GM21723 (cell line): Measurements from ENCODE around the gene PKNOX2.
"Not testable (repeated sequence)": the region's sequence is repeated elsewhere in the genome, so short reads cannot be mapped to it uniquely, and the experiment has no call there.

Experiments
- ATAC-seq: cut with Tn5 transposase; IDR thresholded peaks from one replicate; pipeline ENCODE4 v1.9.1; 2021; ENCODE audit warnings: mild to moderate bottlenecking, moderate library complexity; ENCODE audit not compliant: unreplicated experiment

The PKNOX2 gene

DNA sequence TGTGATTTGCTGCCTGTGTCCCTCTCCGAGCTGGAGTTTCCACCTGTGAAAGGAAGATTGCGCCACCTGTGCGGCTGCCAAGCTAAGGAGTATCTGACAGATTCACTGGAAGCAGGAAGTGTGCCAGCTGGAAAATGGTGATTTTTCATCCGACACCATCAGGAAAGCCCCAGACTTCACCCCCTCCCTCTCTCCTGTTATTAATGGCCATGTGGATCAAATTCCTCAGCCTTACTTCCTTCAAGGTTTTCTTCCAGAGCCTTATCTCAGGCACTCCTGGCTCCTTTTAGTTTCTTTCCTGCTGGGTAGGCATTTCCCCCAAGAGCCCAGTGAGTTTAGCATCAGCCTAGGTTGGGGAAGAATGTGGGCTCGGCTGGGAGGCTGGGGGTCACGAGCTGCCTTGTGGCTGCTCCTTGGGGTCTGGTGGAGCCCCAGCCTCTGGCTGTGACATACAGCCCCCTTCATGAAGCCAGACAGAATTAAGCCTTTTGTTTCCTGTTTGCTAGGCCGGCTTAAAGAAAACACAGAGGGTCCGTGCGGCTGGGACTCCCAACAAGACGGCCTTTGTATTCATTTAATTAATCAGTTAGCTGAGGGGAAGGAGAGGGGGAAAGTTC, 37.1 kb downstream of the PKNOX2 start:
- ATAC-seq = no peak

DNA sequence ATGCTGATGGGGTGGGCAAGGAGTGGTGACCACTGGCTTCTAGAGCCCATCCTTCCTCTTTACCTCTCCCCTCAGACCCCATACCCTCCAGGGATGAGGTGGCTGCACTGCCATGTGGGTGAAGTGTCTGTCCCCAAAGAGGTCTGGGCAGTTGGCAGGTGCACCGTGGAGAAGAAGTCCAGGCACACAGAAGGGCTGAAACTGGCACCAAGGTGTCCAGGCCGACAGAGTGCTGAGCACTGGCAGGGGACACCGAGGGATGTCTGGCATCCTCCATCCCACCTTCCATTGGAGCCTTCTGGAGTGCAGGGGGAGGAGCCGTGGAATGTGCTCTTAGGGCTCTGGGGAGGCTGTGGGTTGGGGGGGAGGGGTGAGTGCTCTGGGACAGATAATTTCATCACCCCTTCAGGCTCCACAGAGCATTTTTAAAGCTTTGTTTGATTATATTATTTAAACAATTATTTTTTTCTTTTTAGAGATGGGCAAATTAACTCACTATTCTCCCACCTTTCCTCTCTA, 37.9 kb downstream of the PKNOX2 start:
- ATAC-seq = no peak

DNA sequence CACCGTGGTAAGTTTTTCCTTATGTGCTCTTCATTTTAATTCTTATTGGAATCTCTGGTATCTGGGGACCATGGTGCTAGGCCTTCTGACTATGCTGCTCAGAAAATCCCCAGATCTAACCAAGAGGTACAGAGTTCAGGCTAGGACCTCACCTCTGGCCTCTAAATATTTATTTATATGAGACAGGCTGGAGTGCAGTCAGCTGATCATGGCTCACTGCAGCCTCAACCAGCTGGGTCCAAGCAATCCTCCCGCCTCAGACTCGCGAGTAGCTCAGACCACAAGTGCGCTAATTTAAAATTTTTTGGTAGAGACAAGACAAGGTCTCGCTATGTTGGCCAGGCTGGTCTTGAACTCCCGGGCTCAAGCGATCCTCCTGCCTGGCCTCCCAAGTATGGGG, 38.4 kb downstream of the PKNOX2 start:
- no peak for ATAC-seq

DNA sequence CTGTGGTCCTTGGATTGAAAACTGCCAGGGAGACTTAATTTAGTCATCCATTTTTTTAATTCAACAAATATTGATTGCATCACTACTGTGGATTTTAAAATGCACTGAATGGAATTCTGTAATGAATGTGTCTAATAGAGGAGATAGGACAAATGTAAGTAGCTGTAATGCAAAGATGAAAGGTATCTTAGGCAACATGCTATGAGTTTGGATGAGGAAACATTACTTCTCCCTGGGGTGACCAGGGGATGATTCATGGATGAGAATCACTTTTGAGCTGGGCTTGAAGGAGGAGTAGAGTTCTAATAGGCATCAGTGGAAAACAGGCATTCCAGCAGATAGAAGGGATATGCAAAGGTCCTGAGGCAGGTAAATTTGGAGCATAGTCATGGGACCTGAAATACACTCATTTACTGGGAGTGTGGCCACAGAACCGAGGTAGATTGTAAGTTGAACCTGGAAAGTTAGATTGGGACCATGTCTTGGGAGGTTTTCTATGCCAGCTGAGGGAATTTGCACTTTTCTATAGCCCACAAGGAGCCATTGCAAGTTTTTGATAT, 43.4 kb downstream of the PKNOX2 start:
- ATAC-seq = no peak

DNA sequence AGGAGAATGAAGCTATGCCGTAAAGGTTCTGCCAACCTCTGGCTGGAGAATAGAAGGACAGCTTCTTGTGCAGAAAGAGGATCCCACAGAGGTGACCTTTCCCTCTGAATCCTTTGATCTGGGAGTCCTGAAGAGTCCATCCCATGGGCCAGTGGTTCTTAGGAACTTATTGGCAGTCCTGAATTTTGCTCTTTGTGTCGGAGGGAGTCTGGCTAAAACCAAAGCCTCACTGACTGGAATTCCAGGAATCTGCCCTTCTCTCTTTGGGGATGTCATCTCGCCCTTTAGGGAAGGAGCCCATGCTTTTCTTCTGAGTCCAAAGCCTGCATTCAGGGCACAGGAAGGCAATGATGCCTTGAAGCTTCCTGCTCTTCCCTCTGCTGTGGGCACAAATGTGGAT, 45.5 kb downstream of the PKNOX2 start:
- no peak for ATAC-seq

DNA sequence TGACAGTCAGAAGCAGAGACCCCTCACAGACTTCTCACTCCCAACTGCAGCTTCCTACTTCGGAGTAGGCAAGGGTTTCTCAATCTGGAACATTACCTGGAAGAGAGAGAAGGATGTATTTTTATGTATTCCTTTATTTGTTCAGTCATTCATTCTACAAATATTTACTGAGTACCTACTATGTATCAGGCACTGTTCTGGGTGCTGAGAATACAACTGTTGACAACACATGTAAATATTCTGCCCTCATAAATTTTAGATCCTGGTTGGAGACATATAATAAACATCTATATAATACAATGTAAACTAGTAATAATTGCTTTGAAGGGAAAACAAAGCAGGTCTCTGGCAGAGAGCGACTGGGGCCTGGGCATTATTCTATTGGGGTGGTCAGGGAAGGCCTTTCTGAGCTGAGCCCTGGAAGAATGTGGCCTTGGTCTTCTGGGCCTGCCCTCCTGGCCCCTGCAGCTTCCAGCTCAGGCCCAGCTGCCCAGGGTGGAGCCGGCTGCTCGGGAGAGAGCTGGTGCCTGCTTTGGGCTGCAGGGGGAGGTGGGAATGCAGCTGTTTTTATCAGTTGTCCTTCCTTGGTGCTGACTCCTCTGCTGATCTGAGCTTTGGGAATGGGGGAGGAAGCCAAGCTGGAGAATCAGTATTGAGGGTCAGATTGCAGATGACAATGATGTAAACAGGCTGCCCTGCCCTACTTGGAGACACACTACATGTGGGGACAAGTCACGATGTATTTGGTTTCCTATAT, 46.8 kb downstream of the PKNOX2 start:
- ATAC-seq = no peak

DNA sequence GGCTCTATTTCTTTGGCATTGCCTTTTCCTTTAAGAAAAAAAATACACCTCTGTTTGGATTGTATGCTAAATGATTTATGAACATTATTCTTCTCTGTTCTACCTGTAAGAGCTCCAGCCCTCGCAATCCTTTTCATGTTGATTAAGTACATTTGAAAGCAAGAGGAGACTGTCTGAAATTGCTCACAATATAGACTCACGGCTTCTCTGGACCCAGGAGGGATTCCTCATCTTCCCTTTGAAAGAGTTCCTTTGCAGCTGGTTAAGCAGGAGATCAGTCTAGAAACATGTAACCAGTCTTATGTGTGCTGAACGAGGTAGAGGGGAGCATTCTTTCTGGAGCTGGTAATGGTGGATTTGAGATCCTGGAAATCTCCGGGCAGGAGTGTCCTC, 47.4 kb downstream of the PKNOX2 start:
- ATAC-seq = no peak

DNA sequence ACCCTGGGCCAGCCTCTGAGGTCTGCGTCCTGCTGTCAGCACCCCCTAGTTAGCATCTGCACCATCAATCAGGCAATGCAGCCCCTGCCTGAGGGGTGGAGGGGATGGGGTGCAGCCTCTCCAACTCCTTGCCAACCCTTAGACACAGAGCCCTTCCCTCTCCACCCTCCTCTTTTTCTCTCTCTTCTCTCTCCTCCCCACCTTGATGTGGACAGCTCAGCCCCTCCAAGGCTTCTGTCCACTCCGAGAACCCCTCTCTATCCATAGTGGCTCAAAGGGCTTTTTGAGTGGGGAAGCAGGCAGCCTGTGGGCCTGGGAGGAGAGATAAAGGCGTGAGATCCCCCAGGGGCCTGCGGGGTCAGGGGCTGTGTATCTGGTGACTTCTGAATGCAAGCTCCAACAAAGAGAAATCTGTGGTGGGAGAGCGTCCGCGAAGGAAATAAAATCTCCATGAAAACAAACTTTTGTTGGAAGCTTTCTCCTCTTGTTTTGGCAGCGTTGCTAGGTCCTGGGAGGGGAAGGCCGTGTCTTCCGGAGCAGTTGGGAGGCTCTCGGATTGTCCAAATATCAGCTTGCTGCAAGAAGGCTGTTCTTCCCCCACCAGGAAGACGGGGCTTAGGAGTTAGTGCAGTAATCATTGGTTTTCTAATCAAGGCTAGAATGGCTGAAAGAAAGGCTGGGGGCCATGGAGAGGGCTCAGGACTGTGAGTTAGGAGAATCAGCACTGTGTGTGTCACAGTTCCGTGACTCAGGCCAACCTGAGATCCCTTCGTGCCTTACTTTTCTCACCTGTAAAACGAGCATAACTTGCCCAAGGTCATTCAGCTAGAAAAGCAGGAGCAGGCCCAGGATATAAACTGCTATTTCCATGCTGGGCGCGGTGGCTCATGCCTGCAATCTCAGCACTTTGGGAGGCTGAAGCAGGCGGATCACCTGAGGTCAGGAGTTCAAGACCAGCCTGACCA, 50.3 kb downstream of the PKNOX2 start:
- ATAC-seq = no peak

DNA sequence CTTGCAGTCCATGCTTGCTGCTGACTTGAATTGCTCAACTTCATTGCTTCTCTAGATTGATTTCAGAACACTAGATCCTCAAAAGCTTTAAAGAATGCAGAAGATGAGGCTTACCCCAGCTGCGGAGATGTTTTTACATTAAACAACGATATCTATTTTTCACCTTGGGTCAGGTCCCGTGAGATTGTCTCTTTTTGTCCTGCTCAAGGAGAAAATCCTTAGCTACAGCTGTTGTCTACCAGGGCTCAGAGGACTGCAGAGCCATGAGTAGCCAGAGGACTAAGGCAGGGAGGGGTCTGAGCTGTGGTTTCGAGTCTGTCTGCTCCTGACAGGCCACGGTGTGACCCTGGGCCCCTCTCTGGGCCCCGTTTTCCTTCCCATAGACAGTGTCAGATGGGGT, 51.4 kb downstream of the PKNOX2 start:
- ATAC-seq = no peak

DNA sequence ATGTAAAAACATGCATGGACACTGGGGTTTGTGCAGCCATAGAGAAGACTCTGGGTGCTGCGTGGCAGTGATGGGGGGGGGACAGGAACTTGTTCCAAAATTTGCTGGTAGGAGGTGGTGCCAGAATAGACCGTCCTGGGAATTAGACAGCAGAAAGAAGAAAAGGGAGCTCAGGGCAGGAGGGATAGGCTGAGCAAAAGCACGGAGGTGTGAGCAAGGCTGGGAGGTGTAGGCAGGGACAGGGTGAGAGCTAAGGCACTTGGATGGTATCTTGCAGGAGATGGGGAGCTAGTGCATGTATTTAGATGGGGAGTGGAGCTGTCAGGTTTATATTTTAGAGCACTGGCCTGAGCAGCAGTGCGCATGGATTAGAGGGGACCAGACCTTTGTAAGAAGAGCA, 53.8 kb downstream of the PKNOX2 start:
- no peak for ATAC-seq

DNA sequence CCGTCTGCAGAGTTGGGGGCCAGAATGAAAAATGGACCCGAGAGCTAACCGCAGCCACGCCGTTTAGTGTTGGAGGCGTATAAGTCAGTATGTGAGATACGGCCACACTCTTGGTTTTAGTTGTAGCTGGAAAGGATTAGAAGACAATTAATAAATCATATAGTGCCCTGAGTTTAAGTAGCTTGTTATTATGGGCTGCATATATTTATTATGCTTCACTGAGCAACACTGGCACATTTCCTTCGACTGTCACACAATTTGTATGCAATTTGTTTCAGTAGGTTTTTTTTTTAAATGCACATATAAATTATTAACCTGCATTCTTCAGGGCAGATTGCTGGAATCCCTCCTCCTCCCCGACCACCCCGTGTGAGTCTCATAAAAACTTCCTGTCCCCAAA, 56.9 kb downstream of the PKNOX2 start:
- no peak for ATAC-seq

DNA sequence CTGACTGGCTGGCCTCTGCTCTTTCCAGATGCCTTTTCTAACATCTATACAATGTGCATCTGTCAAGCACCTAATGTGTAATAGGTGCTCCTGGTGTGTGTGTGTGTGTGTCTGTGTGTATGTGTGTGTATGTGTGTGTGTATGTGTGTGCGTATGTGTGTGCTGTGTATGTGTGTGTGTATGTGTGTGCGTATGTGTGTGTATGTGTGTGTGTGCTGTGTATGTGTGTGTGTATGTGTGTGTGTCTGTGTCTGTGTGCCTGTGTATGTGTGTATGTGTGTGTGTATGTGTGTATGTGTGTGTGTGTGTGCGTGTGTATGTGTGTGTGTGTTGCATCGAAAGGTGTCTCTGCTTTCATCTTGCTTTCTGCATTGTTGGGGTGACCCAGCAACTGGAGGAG, 57.9 kb downstream of the PKNOX2 start:
- ATAC-seq = no peak

DNA sequence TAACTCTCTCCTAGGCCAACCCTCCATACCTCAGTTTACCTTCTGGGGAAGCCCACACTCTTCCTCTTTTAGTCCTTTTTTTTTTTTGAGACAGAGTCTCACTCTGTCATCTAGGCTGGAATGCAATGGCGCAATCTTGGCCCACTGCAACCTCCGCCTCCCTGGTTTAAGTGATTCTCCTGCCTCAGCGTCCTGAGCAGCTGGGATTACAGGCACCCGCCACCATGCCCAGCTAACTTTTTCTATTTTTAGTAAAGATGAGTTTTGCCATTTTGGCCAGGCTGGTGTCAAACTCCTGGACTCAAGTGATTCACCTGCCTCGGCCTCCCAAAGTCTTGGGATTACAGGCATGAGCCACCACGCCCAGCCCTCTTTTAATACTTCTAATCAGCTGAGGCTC, 58.6 kb downstream of the PKNOX2 start:
- ATAC-seq = not testable (repeated sequence)

DNA sequence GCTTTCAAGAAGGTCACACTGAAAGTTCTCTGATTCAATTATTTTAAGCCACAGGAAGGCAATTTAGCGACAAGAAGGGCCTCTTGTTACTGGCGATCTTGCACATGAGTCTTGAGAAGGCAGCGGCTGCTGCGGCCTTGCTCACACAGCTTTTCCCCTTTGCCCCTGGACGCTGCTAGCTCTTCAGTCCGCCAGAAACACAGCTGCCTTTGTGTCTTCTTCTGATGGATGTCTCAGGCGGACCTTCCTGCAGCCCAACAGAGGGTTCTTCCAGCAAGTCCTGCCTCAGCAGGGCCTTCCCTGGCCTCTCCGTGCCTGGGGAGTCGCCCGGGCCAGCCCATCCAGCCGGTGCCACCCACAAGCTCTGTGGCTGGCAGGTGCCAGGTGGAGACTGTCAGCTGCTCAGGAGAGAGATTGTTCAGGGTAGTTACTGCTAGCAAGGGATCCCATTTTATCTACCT, 59.4 kb downstream of the PKNOX2 start:
- ATAC-seq = no peak

DNA sequence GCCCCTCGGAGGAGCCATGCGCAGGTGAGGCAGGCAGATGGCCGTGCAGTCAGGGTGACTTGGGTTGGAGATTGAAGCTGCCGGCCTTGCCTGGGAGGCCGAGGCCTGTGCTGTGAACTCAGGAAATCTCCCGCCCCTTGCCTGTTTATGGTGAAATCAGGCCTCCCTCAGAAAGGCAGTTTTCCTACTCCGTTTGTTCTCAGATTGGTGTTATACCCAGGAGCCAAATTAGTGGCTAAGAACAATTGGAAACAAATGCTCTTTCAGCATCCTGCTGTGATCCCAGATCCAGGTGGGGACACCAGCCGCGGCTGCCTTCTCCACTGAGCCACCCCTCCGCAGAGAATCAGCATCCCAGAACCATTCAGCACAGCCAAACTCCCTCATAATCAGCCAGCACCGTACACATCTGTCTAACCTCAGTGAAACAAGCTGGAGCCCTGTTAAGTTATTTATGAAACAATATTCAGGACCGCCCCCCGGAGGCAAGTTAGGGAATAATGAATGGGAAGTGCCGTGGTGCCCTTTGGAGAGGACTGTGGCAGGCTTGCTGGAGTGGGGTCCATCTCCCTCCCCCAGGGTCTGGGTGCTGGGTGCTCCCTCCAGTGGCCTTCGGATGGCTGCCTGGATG, 60.0 kb downstream of the PKNOX2 start:
- no peak for ATAC-seq

DNA sequence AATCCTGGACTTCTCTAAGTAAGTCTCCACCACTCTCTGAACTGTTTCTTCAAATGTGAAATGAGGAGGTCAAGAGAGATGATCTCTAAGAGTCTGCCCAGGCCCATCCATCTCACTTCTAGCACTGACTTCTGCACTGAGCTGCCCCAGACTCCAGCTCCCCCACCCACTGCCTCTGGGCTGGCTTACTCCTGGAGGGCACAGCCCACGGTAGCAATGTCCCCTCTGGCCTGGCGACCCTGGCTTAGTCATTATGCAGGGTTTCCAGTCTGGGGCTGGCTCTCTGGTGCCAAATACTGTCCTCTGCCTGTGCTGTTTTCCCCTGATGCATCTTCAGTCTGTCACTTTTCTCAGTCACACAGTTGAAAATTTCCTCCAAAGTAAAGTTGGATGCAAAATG, 60.9 kb downstream of the PKNOX2 start:
- no peak for ATAC-seq

DNA sequence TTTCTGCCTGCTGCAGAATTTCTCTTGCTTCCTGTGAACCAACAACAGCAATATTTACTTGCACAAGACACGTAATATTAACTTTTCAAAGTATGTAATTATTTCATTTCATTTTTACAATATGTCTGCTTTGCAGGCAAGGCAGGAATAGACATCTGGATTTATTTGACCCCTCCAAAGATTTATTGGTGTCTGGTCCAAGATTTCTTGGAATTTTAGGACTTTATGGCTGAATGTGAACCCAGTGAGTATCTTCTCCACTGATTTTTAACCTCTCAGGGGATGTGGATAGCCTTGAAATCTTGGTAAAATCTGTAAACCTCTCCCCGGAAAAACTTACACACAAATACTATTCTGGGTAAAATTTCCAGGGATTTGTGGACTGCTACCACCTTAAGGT, 61.5 kb downstream of the PKNOX2 start:
- ATAC-seq = no peak

DNA sequence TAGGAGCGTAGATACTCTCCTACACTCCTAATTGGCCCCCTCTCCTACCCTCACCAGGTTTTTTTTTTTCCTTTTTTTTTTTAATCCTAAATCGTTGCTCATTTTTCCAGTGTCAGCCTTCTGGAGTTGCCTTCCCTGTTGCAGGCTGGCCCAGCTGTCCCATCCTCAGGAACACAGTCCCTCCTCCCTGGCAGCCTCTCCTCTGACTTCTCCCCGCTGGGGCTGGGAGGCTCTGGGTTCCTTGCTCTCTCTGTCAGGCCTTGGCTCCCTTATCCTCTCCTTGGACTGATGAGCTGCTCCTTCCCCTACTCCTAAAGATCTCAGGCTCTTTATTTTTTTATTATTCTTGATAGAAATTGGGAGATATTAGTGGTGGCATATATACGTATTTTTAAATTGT, 62.2 kb downstream of the PKNOX2 start:
- no peak for ATAC-seq

DNA sequence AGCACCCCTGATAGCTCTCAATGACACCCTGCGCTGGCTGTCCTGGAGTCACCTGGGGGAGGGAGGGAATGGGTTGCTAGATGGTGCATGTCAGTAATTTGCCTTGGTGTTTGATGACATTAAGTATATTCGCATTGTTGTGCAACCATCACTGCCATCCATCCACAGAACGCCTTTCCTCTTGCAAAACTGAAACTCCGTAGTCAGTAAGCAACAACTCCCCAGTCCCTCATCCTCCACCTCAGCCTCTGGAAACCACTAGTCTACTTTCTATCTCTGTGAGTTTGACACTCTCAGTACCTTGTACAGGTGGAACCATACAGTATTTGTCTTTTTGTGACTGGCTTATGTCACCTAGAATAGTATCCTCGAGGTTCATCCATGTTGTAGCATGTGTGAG, 62.6 kb downstream of the PKNOX2 start:
- no peak for ATAC-seq

DNA sequence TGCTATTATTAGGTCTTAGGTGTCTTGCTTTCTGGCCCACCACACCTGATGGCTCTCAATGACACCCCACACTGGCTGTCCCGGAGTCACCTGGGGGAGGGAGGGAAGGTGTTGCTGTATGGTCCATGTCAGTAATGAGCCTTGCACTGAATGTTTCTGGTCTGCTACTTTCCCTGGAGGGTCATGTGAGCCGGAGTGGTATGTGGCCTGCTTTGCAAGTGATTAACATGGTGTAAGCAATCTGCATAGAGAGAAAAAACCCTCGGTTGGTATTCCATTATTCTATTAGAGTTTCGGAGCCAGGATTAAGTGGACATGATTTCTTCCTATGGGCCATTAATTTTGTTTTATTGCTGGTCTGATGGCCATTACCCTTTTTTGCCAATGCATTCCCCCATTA, 63.9 kb downstream of the PKNOX2 start:
- ATAC-seq = no peak

DNA sequence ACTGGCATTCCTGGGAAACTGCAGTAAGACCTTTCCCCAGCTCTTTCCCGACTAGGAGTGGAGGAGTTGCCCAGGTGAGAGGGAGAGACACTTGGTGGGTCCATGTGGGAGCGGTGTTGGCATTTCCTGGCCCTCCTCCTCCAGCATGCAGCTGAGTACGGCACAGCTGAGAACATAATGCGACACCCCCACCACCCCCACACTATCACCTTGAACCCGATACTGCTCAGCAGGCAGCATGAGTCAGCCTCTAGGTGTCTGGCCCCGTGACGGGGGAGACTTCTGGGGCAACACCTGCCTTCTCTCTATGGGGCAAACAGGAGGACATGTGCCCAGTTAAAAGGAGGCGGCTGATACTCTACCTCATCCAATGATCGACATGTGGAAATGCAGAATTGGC, 64.4 kb downstream of the PKNOX2 start:
- ATAC-seq = no peak
